Right cardiac atrium (tissue), 5 donors: ENCODE results near the gene KBTBD12. TPM values are rescaled to one million over a fixed set of nuclear protein-coding genes. Genes with fewer than 3 reads are reported as not detected.

Experiments used
- ATAC-seq, 2 donors: fragments of 200-7000 bp; cut with Tn5 transposase; one replicate each; pipeline versions ENCODE4 v1.8.0 to v1.9.1; 2020; ENCODE audit warnings: moderate library complexity in 2 of 2, mild to moderate bottlenecking in 1 of 2
- DNase-seq, 3 donors: peaks; one replicate each; pipeline ENCODE4 v3.0.0-alpha.2; 2020
- H3K27ac ChIP-seq: one replicate; pipeline ENCODE4 v1.5.1; 2013; ENCODE audit warnings: mild to moderate bottlenecking, low read length, control low read depth, moderate library complexity
- H3K27me3 ChIP-seq: one replicate; pipeline ENCODE4 v1.6.1; 2013; ENCODE audit not compliant: control insufficient read depth, insufficient read depth
- H3K4me1 ChIP-seq: one replicate; pipeline ENCODE4 v1.6.1; 2013; ENCODE audit warnings: low read length; ENCODE audit not compliant: control insufficient read depth, insufficient read depth
- H3K4me3 ChIP-seq: one replicate; pipeline ENCODE4 v1.5.1; 2013; ENCODE audit warnings: low read length, control low read depth
- H3K9me3 ChIP-seq: one replicate; pipeline ENCODE4 v1.6.1; 2013; ENCODE audit warnings: low read length; ENCODE audit not compliant: control insufficient read depth
- WGBS: extraction: QIAGEN DNeasy Blood & Tissue Kit; methylation state at CpG from one replicate; pipeline ENCODE4 v1.1.7; 2013; 5-methylcytosine and 5-hydroxymethylcytosine counted together
- intact Hi-C, 4 donors: fragments of 100-400 bp; cut with DNase I; formaldehyde crosslinking; loops; one replicate each; pipeline versions ENCODE4 v1.11.0 to v1.14.0; 2022 to 2023
- polyA plus RNA-seq: library from polyadenylated mRNA; stranded (reverse); fragments of 200-250 nt; gene quantifications from one replicate; pipeline ENCODE4 v1.2.3, GENCODE V29; 2013
- total RNA-seq, 4 donors: library from RNA; stranded (reverse); fragmentation: NEBNext Ultra II Directional; extraction: Animal tissue kit (Norgen Biotek cat#: 25700); gene quantifications; one replicate each; pipeline ENCODE4 v1.2.1, GENCODE V29; 2021
- donor health status: healthy with polysubstance abuse.
- donor health status: DM: no; HTN: yes; CAD: no.
- donor health status: DM: no; HTN: no; CAD: no.
- donor health status: DM: no; HTN: yes; CAD: no; lungs with severe emphysema.
- donor health status: DM: yes; HTN: yes; CAD: no.

The KBTBD12 gene
- total and polyA plus RNA-seq, 5 donors = 3.8 to 8.1 (median 5.7) TPM

GRCh38 chr3:127927829-127928604, 13.0 kb downstream of the KBTBD12 start:
- ATAC-seq = no peak
- no peak for DNase-seq
- H3K4me1 ChIP-seq = no peaks in the 10 kb centered on the region
- H3K9me3 ChIP-seq = no peaks in the 10 kb centered on the region
- no peaks in the 10 kb centered on the region for H3K27me3 ChIP-seq
- no peak overlapping the region for H3K27ac ChIP-seq
- H3K4me3 ChIP-seq = no peak overlapping the region
- intact Hi-C loops = no loop called here
- WGBS = 86% methylated on average over 3 of the region's 3 CpGs

DNA sequence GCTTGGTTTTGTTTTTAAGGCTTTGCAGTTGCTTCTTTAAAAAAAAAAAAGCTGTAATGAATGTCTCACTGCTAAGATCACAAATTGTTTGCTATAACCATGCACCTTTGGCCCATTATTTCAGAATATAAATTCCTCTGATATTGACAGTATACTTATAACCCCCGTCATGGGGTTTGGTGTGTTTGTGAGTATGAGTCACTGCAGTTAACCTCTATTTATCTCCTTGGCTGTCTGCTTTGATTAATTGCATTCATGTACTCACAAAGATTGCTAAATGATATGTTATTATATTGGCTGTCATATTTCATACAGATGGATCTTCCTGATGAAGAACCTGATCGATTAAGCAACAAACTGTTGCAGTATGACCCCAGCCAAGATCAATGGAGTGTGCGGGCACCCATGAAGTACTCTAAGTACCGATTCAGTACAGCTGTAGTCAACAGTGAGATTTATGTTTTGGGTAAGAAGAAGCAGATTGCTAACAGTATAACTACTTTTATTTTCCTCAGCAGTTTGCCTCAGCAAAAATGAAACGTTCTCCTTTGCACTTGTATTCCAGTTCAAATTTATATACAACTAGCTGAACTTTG, 14.9 kb downstream of the KBTBD12 start:
- H3K9me3 ChIP-seq = no peaks in the 10 kb centered on the region
- no peaks in the 10 kb centered on the region for H3K4me1 ChIP-seq
- no peak overlapping the region for H3K4me3 ChIP-seq
- DNase-seq (no peak), ATAC-seq (no peak)
- WGBS = 89% methylated on average over 5 of the region's 5 CpGs
- H3K27me3 ChIP-seq = no peaks in the 10 kb centered on the region
- intact Hi-C loops = no loop called here
- no peak overlapping the region for H3K27ac ChIP-seq

DNA sequence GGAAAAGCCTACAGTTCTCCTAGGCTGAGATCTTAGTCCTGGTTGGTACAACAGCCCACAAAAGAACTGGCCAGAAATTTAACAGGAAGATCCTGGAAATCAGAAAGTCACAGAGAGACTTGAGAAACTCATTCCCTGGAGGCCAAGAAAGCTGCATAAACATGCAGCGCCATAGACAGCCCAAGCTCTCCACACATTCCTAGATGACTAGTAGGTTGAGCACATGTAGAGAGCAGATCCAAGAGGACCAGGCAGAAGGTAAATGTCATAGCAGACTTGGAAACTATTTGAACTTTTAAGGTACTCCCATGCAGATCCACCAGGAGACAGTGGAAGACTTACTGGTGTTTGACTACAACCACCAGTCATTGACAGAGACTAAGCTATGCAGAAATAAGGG, 18.4 kb downstream of the KBTBD12 start:
- intact Hi-C loops = no loop called here
- 86% methylated on average over 1 of the region's 1 CpG for WGBS

GRCh38 chr3:127938800-127939199, 23.8 kb downstream of the KBTBD12 start:
- Histone ChIP-seq H3K27ac (no peak overlapping the region), H3K4me3 (no peak overlapping the region), H3K27me3 (no peaks in the 10 kb centered on the region), H3K4me1 (no peaks in the 10 kb centered on the region), H3K9me3 (peaks cover 2% of the 10 kb centered on the region)
- WGBS = 95% methylated on average over 4 of the region's 4 CpGs
- DNase-seq (no peak), ATAC-seq (no peak)
- intact Hi-C loops = no loop called here

More for the DNA sequence above, 18.4 kb downstream of the KBTBD12 start:
- ATAC-seq (no peak), DNase-seq (no peak)
- Histone ChIP-seq H3K4me1 (no peaks in the 10 kb centered on the region), H3K4me3 (no peak overlapping the region), H3K27ac (no peak overlapping the region), H3K27me3 (no peaks in the 10 kb centered on the region), H3K9me3 (no peaks in the 10 kb centered on the region)

DNA sequence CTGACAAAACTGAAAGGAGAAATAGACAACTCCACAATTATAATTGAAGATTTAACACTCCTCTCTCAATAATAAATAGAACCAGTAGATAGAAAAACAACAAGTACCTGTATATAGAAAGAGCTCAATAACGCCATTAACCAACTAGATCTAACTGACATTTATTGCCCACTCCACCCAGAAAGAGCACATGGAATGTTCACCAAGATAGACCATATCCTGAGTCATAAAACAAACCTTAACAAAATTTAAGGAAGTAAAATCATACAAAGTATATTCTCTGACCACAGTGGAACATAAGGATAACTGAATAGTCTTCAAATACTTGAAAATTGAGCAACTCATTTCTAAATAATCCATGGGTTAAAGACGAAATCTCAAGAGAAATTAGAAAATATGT, 25.1 kb downstream of the KBTBD12 start:
- Histone ChIP-seq H3K4me3 (no peak overlapping the region), H3K27me3 (no peaks in the 10 kb centered on the region), H3K9me3 (peaks cover 2% of the 10 kb centered on the region), H3K4me1 (no peaks in the 10 kb centered on the region), H3K27ac (no peak overlapping the region)
- DNase-seq = no peak
- ATAC-seq = no peak
- 79% methylated on average over 2 of the region's 2 CpGs for WGBS
- intact Hi-C loops = no loop called here

GRCh38 chr3:127942613-127943012, 27.6 kb downstream of the KBTBD12 start:
- intact Hi-C loops = no loop called here

GRCh38 chr3:127948211-127948610, 33.2 kb downstream of the KBTBD12 start:
- no peak overlapping the region for H3K4me3 ChIP-seq
- no peak for ATAC-seq
- no peaks in the 10 kb centered on the region for H3K9me3 ChIP-seq
- 81% methylated on average over 3 of the region's 3 CpGs for whole genome bisulfite sequencing
- no peak for DNase-seq
- no peaks in the 10 kb centered on the region for H3K27me3 ChIP-seq
- intact Hi-C loops = no loop called here
- no peak overlapping the region for H3K27ac ChIP-seq
- H3K4me1 ChIP-seq = peaks cover 3% of the 10 kb centered on the region

More at GRCh38 chr3:127942613-127943012, 27.6 kb downstream of the KBTBD12 start:
- ATAC-seq = no peak
- Histone ChIP-seq H3K4me3 (no peak overlapping the region), H3K27me3 (no peaks in the 10 kb centered on the region), H3K4me1 (no peaks in the 10 kb centered on the region), H3K9me3 (peaks cover 2% of the 10 kb centered on the region), H3K27ac (no peak overlapping the region)
- DNase-seq = no peak

DNA sequence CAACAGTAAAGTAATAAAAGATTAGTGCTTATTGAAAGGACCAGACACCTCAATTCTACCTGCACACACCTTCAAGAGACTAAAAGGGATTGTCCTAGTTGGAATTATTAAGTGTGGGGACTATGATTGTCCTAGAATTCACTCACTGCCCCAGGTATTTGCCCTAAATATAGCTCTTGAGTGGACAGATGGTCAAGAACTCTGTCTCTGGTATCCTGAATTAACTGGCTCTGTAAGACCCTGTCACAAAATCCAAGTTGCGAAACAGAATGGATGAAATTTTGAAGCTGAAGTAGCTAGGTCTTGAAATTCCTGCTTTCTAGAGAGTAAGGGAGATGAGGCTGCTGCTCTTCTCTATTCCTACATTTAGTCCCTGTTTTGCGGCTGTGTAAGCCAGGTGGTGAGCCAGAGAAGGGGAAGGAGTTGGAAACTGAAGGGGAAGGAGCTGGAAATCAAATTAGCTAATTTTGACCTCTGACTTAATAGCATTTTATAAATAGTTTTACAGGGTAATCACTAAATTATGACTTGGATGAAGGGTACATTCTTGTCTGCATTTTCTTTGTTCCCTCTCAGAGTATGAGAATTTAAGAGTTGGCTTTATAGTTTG, 34.5 kb downstream of the KBTBD12 start:
- DNase-seq (no peak), ATAC-seq (no peak)
- Histone ChIP-seq H3K27me3 (no peaks in the 10 kb centered on the region), H3K4me3 (no peak overlapping the region), H3K9me3 (no peaks in the 10 kb centered on the region), H3K27ac (no peak overlapping the region), H3K4me1 (peaks cover 3% of the 10 kb centered on the region)
- intact Hi-C loops = no loop called here
- 78% methylated on average over 2 of the region's 2 CpGs for WGBS

DNA sequence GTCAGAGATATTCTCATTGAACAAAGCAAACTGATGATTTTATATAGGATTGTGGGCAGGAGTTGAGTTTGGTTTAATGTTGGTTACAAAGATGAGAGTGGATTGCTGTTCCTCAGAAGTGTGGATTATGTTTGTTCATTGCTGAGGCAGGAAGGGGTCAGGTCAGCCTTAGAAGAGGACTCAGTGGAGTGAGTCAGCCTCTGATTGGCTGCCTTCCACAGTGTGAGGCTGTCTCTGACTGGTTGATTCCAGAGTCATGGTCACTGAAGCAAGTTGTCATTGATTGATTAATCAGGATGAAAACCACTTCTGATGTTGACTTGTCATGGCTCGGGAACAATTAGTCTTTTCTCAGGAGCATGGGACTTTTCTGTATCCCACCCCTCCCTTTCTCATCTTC, 36.2 kb downstream of the KBTBD12 start:
- peaks cover 3% of the 10 kb centered on the region for H3K4me1 ChIP-seq
- intact Hi-C loops = no loop called here
- no peak for ATAC-seq

DNA sequence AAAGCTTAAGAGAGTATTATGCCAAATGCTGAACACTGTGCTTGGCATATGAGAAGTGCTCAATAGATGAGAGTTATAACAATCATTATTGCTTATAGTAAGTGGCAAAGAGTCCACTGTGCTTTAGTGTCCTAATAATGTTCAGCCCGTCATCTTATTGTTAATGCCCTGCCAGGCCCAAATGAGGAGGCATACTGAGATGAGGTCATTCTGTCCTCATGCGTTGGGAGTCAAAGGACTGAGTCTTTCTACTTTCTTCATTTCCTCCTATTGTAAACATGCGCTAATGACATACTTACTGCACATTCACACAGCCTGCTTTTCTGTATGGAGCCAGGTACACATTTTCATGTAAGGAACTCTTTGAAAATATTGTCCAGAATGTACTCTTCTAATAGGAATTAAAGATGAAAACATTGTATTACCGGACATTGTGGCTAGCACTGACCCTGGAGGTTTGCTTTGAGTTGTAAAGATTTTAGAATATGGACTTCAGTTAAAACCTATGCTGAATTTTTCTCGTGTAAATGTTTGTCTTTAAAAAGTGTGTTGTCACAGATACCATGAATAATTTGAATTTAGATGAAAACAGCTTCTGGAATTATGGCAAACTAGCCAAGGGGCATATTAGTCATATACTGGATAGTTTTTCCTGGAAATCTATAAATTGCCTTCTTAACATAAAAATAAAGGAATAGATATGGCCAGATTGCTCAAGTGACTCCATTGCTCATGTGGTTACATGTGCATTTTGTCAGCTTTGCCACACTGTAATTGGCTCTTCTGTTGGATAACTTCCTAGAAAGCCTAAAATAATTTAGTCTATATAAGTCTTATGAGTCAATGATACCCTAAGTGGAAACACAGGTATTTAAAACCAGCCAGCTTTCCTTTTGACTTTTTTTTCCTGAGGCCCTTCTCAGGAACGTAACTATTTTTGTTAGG, 38.3 kb downstream of the KBTBD12 start:
- Histone ChIP-seq H3K27me3 (no peaks in the 10 kb centered on the region), H3K27ac (no peak overlapping the region), H3K9me3 (no peaks in the 10 kb centered on the region), H3K4me3 (no peak overlapping the region), H3K4me1 (peaks cover 3% of the 10 kb centered on the region)
- DNase-seq = no peak
- peak in 1 of 2 donors; percentile 61 for ATAC-seq
- WGBS = 47% methylated on average over 6 of the region's 6 CpGs
- intact Hi-C loops = no loop called here

More for the DNA sequence above, 36.2 kb downstream of the KBTBD12 start:
- 85% methylated on average over 1 of the region's 1 CpG for WGBS
- no peak overlapping the region for H3K4me3 ChIP-seq
- H3K9me3 ChIP-seq = no peaks in the 10 kb centered on the region
- peak in 1 of 3 donors; percentile 17 for DNase-seq
- H3K27ac ChIP-seq = no peak overlapping the region
- H3K27me3 ChIP-seq = no peaks in the 10 kb centered on the region
